ENCODE results near the gene BMPR1A.
"Not testable (repeated sequence)": the region's sequence is repeated elsewhere in the genome, so short reads cannot be mapped to it uniquely, and the experiment has no call there.

The BMPR1A gene

GRCh38 chr10:86967481-86967941 lies 211.1 kb downstream of the BMPR1A start:
- no peak for DNase-seq (ENCODE audit: low read depth, low spot score)

- no peak for DNase-seq (ENCODE audit: low read depth, low spot score)
Observed at GRCh38 chr10:86968271-86968993, 212.0 kb downstream of the BMPR1A start, which contains the start of gene ADIRF. Gene ADIRF, plus strand, starts transcription at chr10:86968482. Its CDS starts 63 bp downstream, at chr10:86968545.

- DNase-seq (ENCODE audit: low read depth, low spot score) = no peak
Observed at GRCh38 chr10:86968994-86969355, 212.6 kb downstream of the BMPR1A start.

- no peak for DNase-seq (ENCODE audit: low read depth, low spot score)
Observed at GRCh38 chr10:86969421-86970041, 213.1 kb downstream of the BMPR1A start.

GRCh38 chr10:86970162-86970981 lies 214.0 kb downstream of the BMPR1A start:
- DNase-seq (ENCODE audit: low read depth, low spot score) = no peak

GRCh38 chr10:86970982-86971231 lies 214.5 kb downstream of the BMPR1A start:
- no peak for DNase-seq (ENCODE audit: low read depth, low spot score)

- DNase-seq (ENCODE audit: low read depth, low spot score) = peak; percentile 66
Observed at GRCh38 chr10:86971232-86971991, 215.0 kb downstream of the BMPR1A start.

GRCh38 chr10:86972613-86973380 lies 216.4 kb downstream of the BMPR1A start:
- no peak for DNase-seq (ENCODE audit: low read depth, low spot score)

GRCh38 chr10:86974484-86974883 lies 218.1 kb downstream of the BMPR1A start:
- DNase-seq (ENCODE audit: low read depth, low spot score) = no peak

- no peak for DNase-seq (ENCODE audit: low read depth, low spot score)
Observed at GRCh38 chr10:86976362-86977056, 220.1 kb downstream of the BMPR1A start.

GRCh38 chr10:86978457-86978856 lies 222.0 kb downstream of the BMPR1A start:
- DNase-seq (ENCODE audit: low read depth, low spot score) = not testable (repeated sequence)

- DNase-seq (ENCODE audit: low read depth, low spot score) = no peak
Observed at GRCh38 chr10:86979296-86979818, 222.9 kb downstream of the BMPR1A start.

GRCh38 chr10:86979977-86980448 lies 223.6 kb downstream of the BMPR1A start:
- DNase-seq (ENCODE audit: low read depth, low spot score) = no peak

- DNase-seq (ENCODE audit: low read depth, low spot score) = not testable (repeated sequence)
Observed at GRCh38 chr10:86981020-86981419, 224.6 kb downstream of the BMPR1A start.

- DNase-seq (ENCODE audit: low read depth, low spot score) = no peak
Observed at GRCh38 chr10:86981716-86982115, 225.3 kb downstream of the BMPR1A start.

All from activated naive CD8-positive, alpha-beta T cell treated with anti-CD3 and anti-CD28 coated beads, Interleukin-2, amount 50 U/mL, for 16 hours (primary cell).